Measurements from ENCODE around the gene TFF1.

Gene TFF1

DNA sequence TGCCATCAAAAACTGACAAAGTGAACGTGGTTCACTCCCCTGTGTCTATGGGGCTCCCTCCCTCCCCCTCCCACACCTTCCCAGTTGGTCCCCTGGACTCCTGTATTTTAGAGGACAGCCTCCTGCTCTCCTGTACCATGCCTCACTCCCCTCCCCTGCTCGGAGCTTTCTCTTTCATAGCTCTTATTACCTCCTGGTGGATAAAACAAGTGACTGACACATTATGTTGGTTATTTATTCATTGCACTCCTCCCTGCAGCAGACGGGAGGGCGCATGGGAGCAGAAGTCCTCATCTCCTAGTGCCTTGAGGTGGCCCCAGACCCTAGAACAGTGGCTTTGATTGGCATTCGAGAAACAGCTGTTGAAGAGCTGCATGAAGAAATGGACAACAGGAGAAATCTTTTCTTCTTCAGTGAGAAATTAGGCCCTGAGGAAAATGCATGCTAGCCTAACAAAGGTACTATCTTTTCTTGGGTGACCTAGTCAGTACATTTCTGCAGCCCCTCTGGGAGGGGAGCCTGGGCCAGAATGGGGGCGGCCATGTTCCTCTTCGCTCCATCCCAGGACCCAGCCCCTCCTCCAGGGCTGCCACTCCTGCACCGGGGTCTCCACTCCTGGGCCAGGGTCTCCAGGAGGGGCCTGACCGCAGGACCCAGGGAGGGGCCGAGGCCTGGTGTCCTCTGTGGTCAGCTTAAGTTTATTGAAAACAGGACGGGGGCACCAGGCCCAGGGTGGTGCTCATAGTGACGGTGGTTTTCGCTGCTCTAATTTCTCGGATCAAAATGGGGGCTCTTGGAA lies 1.2 kb upstream of the TFF1 start (continued):
- TF ChIP-seq ZC3H10 (CRISPR knock-in tag; IDR thresholded peaks at IDR 0.05) = no peak
- TF ChIP-seq PATZ1 (CRISPR knock-in tag; IDR thresholded peaks at IDR 0.05; ENCODE audit: borderline replicate concordance) = no peak
- no peak for TF ChIP-seq ZFP30 (CRISPR knock-in tag; IDR thresholded peaks at IDR 0.05)
- TF ChIP-seq OSR1 (CRISPR knock-in tag; IDR thresholded peaks at IDR 0.05) = no peak
- TF ChIP-seq SNAI2 (CRISPR knock-in tag; IDR thresholded peaks at IDR 0.05) = no peak
- TF ChIP-seq BACH2 (CRISPR knock-in tag; IDR thresholded peaks at IDR 0.05; ENCODE audit: borderline replicate concordance) = no peak
- TF ChIP-seq ZNF8 (CRISPR knock-in tag; IDR thresholded peaks at IDR 0.05) = no peak

DNA sequence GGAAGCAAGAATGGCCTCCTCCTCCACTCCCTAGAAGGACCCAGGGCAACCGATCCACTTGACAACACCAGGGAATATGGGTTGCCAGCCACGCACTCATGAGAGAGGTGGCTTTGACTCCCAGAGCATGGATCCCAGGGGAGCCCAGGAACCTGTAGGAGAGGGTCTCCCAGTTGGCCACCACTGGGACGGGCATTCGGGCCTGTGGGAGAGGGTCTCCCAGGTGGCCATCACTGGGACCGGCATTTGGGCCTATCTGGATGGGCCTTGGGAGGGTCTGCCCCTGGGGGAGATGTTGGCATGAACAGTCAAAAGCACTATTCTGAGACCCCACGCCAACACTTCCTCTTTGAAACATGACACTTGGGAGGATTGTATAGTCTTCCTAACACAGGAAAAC lies 565 bp downstream of the TFF1 start:
- TF ChIP-seq TOX (CRISPR knock-in tag; IDR thresholded peaks at IDR 0.05; ENCODE audit: borderline replicate concordance) = no peak
- TF ChIP-seq CSDC2 (CRISPR knock-in tag; IDR thresholded peaks at IDR 0.05) = no peak
- TF ChIP-seq, protein P1, sequence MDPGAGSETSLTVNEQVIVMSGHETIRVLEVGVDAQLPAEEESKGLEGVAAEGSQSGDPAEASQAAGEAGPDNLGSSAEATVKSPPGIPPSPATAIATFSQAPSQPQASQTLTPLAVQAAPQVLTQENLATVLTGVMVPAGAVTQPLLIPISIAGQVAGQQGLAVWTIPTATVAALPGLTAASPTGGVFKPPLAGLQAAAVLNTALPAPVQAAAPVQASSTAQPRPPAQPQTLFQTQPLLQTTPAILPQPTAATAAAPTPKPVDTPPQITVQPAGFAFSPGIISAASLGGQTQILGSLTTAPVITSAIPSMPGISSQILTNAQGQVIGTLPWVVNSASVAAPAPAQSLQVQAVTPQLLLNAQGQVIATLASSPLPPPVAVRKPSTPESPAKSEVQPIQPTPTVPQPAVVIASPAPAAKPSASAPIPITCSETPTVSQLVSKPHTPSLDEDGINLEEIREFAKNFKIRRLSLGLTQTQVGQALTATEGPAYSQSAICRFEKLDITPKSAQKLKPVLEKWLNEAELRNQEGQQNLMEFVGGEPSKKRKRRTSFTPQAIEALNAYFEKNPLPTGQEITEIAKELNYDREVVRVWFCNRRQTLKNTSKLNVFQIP (CRISPR knock-in tag; IDR thresholded peaks at IDR 0.05; ENCODE audit: borderline replicate concordance, low read depth) = no peak
- no peak for ATAC-seq

GRCh38 chr21:42364304-42364865 lies 1.9 kb downstream of the TFF1 start:
- ATAC-seq = no peak

GRCh38 chr21:42363312-42363711 lies 3.0 kb downstream of the TFF1 start:
- ATAC-seq = no peak
- no peak for TF ChIP-seq CSDC2 (CRISPR knock-in tag; IDR thresholded peaks at IDR 0.05)
- no peak for TF ChIP-seq ESRRG (CRISPR knock-in tag; IDR thresholded peaks at IDR 0.05)
- no peak for TF ChIP-seq GLIS3 (CRISPR knock-in tag; IDR thresholded peaks at IDR 0.05)
- no peak for TF ChIP-seq ZC3H10 (CRISPR knock-in tag; IDR thresholded peaks at IDR 0.05)
- no peak for TF ChIP-seq ZNF8 (CRISPR knock-in tag; IDR thresholded peaks at IDR 0.05)
- TF ChIP-seq RARB (CRISPR knock-in tag; IDR thresholded peaks at IDR 0.05) = no peak
- no peak for TF ChIP-seq ZNF565 (CRISPR knock-in tag; conservative IDR thresholded peaks at IDR 0.05; ENCODE audit: low read depth)
- no peak for TF ChIP-seq ARNTL (CRISPR knock-in tag; IDR thresholded peaks at IDR 0.05; ENCODE audit: borderline replicate concordance, low read depth)
- no peak for TF ChIP-seq SNAI2 (CRISPR knock-in tag; IDR thresholded peaks at IDR 0.05)
- TF ChIP-seq, protein P1 (CRISPR knock-in tag; IDR thresholded peaks at IDR 0.05; ENCODE audit: borderline replicate concordance, low read depth) = no peak
- TF ChIP-seq ZFP3 (CRISPR knock-in tag; IDR thresholded peaks at IDR 0.05) = no peak
- TF ChIP-seq TOX (CRISPR knock-in tag; IDR thresholded peaks at IDR 0.05; ENCODE audit: borderline replicate concordance) = no peak
- TF ChIP-seq BACH2 (CRISPR knock-in tag; IDR thresholded peaks at IDR 0.05; ENCODE audit: borderline replicate concordance) = no peak
- TF ChIP-seq CSRNP3 (CRISPR knock-in tag; IDR thresholded peaks at IDR 0.05) = no peak
- no peak for TF ChIP-seq PATZ1 (CRISPR knock-in tag; IDR thresholded peaks at IDR 0.05; ENCODE audit: borderline replicate concordance)

More at GRCh38 chr21:42364304-42364865, 1.9 kb downstream of the TFF1 start:
- TF ChIP-seq ZNF70 (CRISPR knock-in tag; IDR thresholded peaks at IDR 0.05) (no peak), ISL1 (CRISPR knock-in tag; IDR thresholded peaks at IDR 0.05) (no peak), PPARA (CRISPR knock-in tag; IDR thresholded peaks at IDR 0.05; ENCODE audit: borderline replicate concordance) (no peak), RARB (CRISPR knock-in tag; IDR thresholded peaks at IDR 0.05) (no peak), TSHZ2 (CRISPR knock-in tag; IDR thresholded peaks at IDR 0.05) (no peak)

All from SK-N-SH treated with all-trans-retinoic acid at 6 μM for 48 hours (cell line).